Mesothelial cell of epicardium (in vitro differentiated cells): ENCODE results near the gene WDR45B. TPM values are rescaled to one million over a fixed set of nuclear protein-coding genes. Genes with fewer than 3 reads are reported as not detected.

Source experiments
- DNase-seq, 2 experiments: peaks; one replicate each; pipeline ENCODE4 v3.0.0; 2021; ENCODE audit warnings: low spot score in 2 of 2; ENCODE audit not compliant: unreplicated experiment in 2 of 2
- H3K27ac Mint-ChIP-seq: 2 replicates; pipeline ENCODE4 v1.8.0; 2021; ENCODE audit warnings: mixed read lengths
- H3K27me3 Mint-ChIP-seq: 2 replicates; pipeline ENCODE4 v1.8.0; 2021; ENCODE audit warnings: low read depth, mixed read lengths
- H3K36me3 Mint-ChIP-seq: 2 replicates; pipeline ENCODE4 v1.8.0; 2021; ENCODE audit warnings: mixed read lengths
- H3K4me1 Mint-ChIP-seq: 2 replicates; pipeline ENCODE4 v1.8.0; 2021; ENCODE audit warnings: mixed read lengths
- H3K4me3 Mint-ChIP-seq: 2 replicates; pipeline ENCODE4 v1.8.0; 2021; ENCODE audit warnings: mild to moderate bottlenecking, moderate library complexity, mixed read lengths
- H3K9me3 Mint-ChIP-seq: 2 replicates; pipeline ENCODE4 v1.8.0; 2021; ENCODE audit warnings: mixed read lengths
- total RNA-seq: library from RNA; stranded (reverse); gene quantifications from 3 replicates; pipeline ENCODE4 v1.2.1, GENCODE V29; 2021
- TF ChIP-seq, protein P1 (sequence below): fragments of 200-600 bp; sonication (generic); IDR thresholded peaks from one replicate; pipeline ENCODE4 v1.5.0; 2021; ENCODE audit warnings: antibody characterized with exemption; ENCODE audit not compliant: unreplicated experiment

Gene WDR45B
- total RNA-seq, 1 donor from 2014 or later = 92.3 TPM

DNA sequence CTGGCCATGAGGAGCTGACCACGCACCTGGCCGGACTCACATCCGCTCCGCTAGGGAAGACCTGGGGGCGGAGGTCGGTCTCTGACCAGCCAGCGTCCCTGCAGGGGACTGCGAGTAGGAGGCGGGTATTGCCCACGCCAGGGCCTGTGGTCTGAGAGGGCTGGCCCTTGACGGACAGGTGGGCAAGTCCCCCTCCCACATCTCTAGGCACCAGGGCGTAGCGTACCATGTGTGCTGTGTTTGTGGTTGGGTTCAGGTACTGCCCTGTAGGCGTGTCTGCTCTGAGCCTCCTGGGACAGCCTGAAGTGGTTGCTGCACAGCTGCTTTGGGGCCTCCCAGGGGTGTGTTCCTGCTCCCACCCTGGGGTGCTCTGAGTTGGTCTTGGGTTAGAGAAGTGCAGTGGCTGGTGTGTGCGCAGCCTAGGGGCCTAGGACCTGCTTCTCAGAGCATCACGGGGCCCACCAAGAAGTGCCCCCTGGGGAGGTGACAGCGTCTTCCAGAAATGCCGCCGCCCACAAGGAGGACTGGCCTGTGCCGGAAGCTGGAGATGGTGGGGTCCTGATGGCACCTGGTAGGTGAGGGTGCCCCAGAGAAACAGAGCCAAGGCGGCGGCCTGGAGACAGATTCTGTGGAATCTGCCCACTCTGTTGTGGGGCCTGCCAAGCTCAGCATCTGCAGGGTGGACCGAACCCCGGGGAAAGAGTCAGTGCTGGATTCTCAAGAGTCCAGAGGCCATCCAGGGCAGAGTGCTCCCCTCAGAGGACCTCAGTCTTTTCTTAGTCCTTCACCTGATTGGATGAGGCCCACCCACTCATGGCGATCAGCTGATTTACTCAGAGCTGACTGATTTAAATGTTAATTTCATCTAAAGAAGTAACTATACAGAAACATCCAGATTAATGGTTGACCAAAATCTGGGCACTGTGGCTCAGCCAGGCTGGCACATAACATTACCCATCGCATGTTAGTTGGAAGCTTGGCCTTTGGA, 48.3 kb downstream of the WDR45B start:
- TF ChIP-seq, protein P1, sequence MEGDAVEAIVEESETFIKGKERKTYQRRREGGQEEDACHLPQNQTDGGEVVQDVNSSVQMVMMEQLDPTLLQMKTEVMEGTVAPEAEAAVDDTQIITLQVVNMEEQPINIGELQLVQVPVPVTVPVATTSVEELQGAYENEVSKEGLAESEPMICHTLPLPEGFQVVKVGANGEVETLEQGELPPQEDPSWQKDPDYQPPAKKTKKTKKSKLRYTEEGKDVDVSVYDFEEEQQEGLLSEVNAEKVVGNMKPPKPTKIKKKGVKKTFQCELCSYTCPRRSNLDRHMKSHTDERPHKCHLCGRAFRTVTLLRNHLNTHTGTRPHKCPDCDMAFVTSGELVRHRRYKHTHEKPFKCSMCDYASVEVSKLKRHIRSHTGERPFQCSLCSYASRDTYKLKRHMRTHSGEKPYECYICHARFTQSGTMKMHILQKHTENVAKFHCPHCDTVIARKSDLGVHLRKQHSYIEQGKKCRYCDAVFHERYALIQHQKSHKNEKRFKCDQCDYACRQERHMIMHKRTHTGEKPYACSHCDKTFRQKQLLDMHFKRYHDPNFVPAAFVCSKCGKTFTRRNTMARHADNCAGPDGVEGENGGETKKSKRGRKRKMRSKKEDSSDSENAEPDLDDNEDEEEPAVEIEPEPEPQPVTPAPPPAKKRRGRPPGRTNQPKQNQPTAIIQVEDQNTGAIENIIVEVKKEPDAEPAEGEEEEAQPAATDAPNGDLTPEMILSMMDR = no peak
- Mint-ChIP-seq H3K9me3 (no peaks in the 10 kb centered on the region), H3K27me3 (no peaks in the 10 kb centered on the region), H3K27ac (no peak overlapping the region), H3K4me3 (no peak overlapping the region), H3K36me3 (peaks cover 46% of the 10 kb centered on the region), H3K4me1 (no peaks in the 10 kb centered on the region)
- no peak for DNase-seq

- no peak overlapping the region for H3K27ac Mint-ChIP-seq
- H3K9me3 Mint-ChIP-seq = no peaks in the 10 kb centered on the region
These were observed 49.8 kb downstream of the WDR45B start for GRCh38 chr17:82598256-82599119.

DNA sequence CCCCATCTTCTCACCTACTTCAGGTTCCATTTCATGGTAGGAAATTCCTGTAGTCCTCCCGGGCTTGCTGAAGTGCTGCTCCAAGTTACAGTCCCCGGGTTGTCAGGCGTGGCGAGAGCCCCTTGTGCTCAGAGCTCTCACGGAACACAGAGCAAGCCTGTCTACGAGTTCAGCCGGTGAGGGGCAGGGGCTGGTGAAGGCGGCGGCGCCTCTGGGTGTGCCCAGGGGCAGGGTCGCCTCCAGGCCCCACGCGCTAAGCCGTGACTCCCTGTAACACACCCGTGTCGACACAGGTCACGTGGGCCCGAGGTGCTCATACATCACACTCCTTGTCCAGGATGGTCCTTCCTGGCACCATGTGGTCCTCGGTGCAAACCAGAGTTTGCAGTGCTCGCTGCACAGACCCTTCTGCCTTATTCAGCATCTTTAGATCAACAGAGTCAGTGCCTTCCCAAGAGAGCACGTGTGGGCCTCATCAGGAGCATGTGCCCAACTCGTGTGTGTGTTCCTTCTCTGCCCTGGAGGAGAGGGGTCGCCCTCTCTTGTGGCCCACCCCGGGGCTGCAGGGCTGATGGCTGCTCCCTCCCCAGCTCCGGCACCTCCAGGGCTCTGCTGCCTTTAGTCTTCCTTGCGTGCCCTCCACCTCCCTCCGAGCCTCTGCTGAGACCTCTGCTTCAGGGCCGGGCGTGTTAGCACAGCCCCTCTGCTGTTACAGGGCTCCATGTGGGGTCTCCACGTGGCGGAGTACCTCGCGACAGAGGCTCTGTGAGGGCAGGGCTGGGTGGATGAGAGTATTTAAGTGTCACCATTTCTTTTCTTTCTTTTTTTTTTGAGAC, 51.2 kb downstream of the WDR45B start:
- Mint-ChIP-seq H3K4me3 (no peak overlapping the region), H3K36me3 (peaks cover 28% of the 10 kb centered on the region), H3K9me3 (no peaks in the 10 kb centered on the region), H3K27ac (no peak overlapping the region), H3K27me3 (no peaks in the 10 kb centered on the region), H3K4me1 (peaks cover 24% of the 10 kb centered on the region)
- TF ChIP-seq, protein P1 = no peak
- no peak for DNase-seq

More at GRCh38 chr17:82598256-82599119, 49.8 kb downstream of the WDR45B start:
- TF ChIP-seq, protein P1 = no peak
- Mint-ChIP-seq H3K4me1 (peaks cover 11% of the 10 kb centered on the region), H3K4me3 (no peak overlapping the region), H3K36me3 (peaks cover 38% of the 10 kb centered on the region), H3K27me3 (no peaks in the 10 kb centered on the region)
- no peak for DNase-seq

GRCh38 chr17:82596296-82596695, 51.9 kb downstream of the WDR45B start:
- Mint-ChIP-seq H3K4me3 (no peak overlapping the region), H3K36me3 (peaks cover 20% of the 10 kb centered on the region)
- TF ChIP-seq, protein P1 = no peak

GRCh38 chr17:82595893-82596292, 52.4 kb downstream of the WDR45B start:
- peaks cover 16% of the 10 kb centered on the region for H3K36me3 Mint-ChIP-seq
- H3K4me1 Mint-ChIP-seq = peaks cover 24% of the 10 kb centered on the region
- TF ChIP-seq, protein P1 = no peak
- H3K27ac Mint-ChIP-seq = no peak overlapping the region
- H3K9me3 Mint-ChIP-seq = no peaks in the 10 kb centered on the region
- no peak overlapping the region for H3K4me3 Mint-ChIP-seq
- no peaks in the 10 kb centered on the region for H3K27me3 Mint-ChIP-seq
- DNase-seq = no peak

More at GRCh38 chr17:82596296-82596695, 51.9 kb downstream of the WDR45B start:
- Mint-ChIP-seq H3K27ac (no peak overlapping the region), H3K4me1 (peaks cover 24% of the 10 kb centered on the region), H3K27me3 (no peaks in the 10 kb centered on the region), H3K9me3 (no peaks in the 10 kb centered on the region)
- DNase-seq = no peak
